Activated CD8-positive, alpha-beta memory T cell treated with anti-CD3 and anti-CD28 coated beads, Interleukin-2, amount 50 U/mL, for 1 hour (primary cell): ENCODE results near the gene CDC5L.

Source experiments
- DNase-seq: peaks from one replicate; pipeline ENCODE4 v3.0.0-alpha.2; 2020; ENCODE audit errors: extremely low read depth

The CDC5L gene

DNA sequence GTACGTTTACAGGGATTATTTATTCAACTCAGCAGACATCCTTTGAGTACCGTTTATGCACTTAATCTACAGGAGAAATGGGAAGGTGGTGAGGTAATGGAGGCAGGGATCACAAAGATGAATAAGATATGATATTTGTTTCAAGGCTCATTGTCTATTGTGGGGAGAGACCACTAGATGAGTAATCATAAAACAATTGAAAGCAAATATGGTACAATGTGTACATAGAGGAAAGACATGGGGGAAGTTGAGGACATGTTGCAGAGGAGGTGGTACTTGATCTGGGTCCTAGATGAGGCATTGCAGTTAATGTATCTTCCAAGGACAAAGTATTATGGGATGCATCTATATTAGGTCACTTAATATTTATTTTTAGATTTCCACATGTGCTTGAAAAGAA, 13.7 kb upstream of the CDC5L start:
- DNase-seq, result no peak

DNA sequence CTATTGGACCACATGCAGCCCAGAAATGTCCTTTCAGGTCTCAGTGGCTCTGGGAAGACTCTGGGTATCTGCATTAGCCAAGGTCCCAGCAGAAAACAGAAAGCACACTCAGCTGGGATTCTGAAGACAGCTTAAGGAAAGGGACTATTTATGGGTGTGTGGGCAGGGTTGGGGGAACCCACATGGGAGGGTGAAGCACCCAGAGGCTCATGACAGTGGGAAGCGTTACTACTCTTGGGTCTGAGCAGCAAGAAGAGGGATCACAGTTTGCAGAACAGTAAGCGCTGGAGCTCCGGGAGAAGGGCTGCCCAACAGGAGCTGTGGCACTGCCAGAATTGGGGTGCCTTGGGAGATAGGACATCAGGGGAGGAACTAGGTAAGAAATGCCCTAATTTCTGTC, 12.4 kb upstream of the CDC5L start:
- no peak for DNase-seq

DNA sequence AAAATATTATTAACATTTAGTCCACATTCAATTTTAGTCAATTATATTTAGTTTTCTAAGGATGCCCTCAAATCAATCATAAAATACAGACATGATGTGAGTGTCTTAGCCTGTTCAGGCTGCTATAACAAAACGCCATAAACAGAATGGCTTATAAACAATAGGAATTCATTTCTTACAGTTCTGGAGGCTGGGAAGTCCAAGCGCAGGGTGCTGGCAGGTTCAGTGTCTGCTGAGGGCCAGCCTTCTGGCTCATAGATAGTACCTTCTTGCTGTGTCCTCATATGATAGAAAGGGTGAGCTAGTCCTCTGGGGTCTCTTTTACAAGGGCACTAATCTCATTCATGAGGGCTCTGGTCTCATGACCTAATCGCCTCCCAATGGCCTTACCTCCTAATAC, 10.0 kb upstream of the CDC5L start:
- no peak for DNase-seq

DNA sequence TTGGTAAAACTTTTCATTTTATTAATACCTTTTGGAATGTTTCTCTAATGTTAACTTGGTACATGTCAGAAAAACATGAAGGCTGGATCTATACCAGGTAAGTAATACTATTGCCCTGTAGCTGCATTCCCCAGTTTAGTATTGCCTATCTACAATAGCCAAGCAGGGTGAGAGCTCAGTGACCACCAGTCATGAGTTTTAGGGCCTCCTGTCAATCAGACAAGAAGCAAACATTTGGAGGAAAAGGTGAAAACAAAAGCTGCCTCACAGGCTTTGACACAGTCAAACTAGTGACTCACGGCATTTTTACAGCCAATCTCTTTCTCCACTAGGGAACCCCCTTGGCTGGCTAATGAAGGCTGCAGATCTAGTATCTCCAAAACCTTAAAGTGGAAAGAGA, 9.5 kb upstream of the CDC5L start:
- DNase-seq, result no peak

DNA sequence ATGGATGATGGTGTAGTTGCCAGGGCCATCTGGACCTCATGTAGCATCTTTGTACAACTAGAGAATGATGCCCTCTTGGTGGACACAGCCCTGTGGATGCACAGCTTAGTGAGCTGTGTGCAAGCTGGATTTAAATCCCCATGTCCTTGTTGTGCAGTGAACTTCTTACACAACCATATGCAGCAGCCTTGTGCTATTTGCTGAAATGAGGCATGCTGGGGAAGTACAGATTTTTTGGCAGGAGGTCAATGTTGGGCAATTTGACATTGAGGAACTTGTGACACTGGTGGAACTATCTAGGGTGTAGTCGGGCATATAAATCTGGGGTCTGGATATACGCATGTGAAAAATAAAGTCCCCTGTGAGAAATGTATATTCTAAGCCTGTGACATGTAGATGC, 5.8 kb upstream of the CDC5L start:
- DNase-seq, result no peak

DNA sequence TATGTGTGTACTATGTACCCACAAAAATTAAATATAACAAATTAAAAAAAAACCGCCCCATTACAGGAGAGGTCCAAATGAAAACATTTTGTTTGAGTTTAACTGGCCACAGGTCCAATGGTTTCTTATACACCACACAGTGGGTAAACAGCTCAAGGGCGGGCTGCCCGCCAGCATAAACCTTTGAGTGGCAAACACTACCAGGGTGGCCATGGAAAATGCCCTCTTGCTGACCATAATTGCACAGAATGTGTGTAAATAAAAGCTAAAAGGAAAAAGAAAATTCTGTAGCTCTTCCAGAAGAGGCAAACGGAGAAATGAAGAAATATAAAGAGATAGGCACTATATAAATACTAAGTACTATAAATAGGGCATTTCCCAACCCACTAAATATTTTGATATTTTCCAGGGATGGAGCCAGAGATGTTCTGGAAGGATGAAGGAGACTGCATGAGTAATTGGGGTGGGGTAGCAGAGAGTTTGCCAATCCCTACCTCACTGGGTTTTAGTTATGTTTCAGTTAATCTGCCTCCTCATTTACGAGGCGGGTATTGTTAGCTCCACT, 1.1 kb upstream of the CDC5L start:
- DNase-seq, result no peak

DNA sequence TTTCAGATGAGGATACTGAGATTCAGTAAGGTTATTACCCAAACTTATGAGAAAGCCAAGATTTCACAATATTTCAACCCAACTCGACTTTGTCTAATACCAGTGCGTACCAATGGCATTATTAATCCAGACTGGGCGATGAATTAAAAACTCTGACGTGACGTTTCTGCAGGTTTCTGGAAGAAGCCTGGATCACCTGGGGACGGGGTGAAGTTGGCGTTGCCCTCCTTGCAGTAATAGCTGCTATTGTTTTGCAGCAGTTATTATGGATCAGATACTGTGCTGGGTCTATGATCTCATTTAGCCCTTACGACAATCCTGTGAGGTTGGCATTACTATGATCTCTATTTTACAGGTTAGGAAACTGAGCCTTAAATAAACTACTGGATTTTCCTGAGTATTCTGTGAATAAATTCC, 569 bp upstream of the CDC5L start:
- no peak for DNase-seq

DNA sequence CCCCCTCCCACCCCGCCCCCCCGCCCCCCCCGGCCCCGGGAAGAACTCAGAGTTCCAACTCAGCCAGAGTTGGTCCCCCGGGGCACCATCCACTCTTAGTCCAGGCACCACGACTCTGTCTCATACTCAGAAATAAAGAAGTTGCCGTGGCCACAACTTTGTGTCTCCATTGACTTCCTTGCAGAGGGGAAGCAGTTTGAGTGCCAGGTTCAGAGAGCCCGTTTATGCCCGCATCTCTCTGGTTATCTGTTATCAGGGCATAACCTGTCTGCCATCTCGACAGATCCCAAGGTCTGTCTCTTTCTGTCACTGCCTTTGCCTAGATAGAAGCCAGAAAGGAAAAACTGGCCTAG, 605 bp downstream of the CDC5L start:
- DNase-seq, result no peak

DNA sequence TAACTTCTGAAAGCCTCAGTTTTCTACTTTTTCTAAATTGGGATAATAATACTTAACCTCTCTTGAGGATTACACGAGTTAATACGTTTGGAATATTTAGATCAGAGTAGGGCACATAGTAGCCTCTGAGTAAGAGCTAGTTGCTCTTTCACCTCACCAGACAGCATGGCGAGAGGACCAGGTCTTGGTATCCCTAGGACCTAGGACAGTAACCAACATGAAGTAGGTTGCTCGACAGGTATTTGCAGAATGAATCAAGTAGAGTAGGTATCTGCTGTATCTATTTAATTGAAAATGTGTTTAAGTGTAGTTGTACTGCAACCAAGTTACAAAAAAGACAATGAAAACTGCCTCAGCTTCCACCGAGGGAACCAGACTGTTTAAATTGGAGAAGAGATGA, 1.4 kb downstream of the CDC5L start:
- DNase-seq, result no peak

DNA sequence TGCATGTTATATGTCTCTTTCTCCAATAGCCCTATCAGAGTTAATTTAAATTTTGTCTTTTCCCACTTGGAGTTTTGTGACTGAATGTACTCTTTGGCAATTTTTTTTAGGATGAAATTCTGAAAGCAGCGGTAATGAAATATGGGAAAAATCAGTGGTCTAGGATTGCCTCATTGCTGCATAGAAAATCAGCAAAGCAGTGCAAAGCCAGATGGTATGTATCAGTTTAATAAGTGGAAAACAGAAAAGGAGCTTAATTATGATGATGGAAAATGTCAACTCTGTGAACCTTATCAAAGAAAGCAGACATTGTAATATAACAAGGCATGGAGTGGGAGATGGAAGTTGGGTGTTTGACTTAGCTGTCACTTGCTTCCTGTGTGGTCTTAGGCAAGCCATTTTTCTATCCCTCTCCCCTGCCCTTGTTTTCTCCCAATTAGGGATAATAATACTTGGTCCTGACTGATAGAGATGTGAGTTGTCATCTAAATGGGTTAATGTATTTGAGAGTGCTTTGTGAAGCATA, 2.7 kb downstream of the CDC5L start:
- DNase-seq, result no peak

DNA sequence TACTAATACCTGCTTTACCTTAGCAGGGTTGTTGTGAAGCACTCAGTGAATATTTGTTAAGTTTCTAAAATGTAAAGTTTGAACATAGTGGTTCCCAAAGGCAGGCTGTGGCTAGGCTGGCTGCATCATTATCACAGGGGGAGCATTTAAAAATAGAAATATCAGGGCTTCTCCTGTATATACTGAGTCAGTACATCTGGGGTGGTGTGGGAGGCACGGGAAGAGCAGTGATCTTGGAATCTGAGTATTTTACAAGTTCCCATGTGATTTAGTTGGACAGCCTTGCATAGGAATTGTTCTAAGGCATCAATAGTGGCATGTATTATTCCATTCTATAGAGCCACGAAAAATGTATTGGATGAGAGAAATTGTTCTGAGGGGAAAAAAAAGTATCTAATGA, 8.0 kb downstream of the CDC5L start:
- no peak for DNase-seq

DNA sequence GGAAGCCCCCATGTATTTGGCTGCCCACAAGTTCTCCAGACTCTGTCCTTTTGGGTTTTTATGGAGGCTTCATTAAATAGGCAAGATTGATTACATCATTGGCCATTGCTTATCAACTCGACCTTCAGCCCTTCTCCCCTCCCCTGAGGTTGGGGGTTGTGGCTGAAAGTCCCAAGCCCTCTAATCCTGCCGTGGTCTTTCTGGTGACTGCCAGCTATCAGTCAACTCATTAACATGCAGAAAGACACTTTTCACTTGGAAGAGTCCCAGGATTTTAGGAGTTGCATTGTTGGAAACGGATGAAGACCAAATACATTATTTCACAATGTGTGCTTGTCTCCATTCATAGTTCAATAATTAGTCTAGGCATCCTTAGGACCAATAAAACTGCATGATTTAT, 9.5 kb downstream of the CDC5L start:
- no peak for DNase-seq

DNA sequence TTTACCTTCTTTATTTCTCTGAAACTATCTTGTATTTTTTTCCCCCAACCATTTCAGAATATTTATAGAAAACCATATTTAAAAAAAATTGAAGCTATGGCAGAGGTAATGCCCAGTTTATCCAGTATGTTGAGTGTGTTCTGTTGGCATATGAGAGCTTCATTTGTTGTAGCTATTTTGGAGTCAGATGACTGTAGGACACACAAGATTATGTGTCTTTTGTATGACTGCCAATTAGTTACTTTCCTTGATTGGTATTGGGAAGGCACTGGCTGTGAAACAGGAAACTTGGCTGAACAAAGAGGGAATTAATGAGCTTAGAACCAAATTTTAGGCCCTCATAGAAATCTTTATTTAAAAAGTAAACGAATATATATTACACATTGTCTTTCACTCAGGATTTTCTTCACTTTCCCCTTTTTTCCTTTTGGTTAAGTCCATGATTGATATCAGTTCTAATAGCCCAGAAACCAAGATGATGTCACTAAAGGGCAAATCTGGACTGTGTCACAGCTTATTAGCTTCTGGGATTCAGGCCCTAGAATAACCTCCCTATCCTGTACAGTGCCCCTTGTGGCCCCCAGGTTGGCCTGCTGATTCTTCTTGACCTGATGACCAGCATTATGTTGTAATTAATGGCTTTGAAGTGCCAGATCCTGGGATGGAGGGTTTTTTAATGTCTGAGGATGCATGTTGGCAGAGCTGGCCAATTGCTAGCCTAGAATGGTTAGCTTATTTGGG, 10.1 kb downstream of the CDC5L start:
- DNase-seq, result no peak

DNA sequence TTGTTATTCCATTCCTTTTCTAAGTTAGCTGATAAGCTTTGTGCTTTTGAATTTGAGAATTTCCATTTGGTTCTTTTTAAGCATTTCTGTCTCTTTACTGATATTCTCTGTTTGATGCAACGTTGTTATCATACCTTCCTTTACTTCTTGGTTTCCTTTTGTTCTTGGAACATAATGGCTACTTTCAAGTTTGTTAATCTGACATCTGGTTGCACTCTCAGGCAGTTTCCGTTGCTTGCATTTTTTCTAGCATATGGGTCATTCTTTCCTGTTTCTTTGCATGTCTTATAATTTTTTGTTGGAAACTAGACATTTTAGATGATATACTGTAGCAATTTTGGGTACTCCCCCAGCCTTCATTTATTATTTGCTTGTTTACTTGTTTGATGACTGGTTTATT, 12.5 kb downstream of the CDC5L start:
- no peak for DNase-seq

DNA sequence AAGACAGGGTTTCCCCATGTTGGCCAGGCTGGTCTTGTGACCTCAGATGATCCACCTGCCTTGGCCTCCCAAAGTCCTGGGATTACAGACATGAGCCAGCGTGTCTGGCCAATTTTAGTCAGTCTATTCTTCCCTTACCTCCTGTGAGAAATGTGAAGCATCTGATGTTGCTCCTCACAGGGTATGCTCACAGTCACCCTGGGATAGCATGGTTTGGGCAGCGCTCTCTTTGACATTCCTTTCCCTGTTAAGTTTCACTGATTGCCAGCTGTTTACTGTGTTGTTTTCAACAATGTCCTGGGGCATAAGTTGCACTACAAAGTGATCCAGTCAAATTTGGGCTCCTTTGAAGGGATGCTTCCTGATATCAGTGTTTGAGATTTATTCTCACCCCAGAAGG, 13.1 kb downstream of the CDC5L start:
- no peak for DNase-seq

DNA sequence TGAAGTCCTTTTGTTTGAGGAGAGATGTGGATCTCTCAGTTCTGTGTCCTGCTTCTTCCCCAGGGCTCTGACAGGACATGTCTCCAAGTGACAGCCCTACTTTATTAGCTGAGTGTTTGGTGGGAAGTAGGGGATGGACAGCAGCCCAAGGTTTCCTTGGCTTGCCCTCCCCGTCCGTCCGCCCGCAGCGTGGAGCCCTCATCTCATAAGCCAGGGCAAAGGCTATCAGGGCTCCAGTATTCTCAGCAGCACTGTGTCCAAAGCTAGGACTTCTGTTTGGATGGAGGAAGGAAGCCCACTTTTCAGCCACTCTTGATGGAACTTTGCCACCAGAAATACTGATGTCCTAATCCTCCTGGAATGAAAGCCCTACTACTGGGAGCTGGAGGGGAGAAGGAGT, 13.6 kb downstream of the CDC5L start:
- DNase-seq, result no peak

DNA sequence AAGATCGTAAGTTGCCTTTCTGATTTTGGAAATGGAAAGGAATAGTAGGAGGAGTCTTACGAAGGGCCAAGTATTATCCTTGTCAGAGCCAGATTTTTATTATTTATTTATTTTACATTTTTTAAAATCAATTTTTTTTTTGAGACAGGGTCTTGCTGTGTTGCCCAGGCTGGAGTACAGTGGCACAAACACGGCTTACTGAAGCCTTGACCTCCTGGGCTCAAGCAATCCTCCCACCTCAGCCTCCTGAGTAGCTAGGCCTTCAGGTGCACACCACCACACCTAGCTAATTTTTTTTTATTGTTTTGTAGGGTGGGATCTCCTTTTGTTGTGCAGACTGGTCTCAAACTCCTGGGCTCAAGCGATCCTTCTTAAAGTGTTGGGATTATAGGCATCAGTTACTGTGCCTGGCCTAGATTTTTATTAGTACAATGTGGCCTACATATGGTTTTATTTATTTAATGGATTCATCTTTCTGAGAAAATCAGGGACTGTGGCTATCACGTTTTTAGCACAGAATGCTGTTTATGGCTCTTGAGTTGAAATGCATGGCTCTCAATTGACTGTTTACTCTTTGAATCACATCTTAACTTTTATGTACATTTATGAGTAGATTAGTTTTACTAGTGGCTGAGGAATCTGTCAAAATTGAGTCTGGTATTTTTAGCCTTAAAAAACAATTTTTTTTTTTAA, 16.7 kb downstream of the CDC5L start:
- DNase-seq, result no peak

DNA sequence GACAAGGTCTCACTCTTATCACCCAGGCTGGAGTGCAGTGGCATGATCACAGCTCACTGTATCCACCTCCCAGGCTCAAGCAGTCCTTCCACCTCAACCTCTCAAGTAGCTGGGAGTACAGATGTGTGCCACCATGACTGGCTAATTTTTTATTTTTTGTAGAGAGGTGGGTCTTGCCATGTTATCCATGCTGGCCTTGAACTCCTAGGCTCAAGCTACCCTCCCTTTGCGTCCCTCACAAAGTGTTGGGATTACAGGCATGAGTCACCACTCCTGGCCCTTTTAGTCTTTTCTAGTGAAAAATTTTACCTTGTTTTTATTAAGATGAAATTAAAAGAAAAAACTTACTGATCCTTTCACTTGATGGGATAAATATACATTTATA, 17.2 kb downstream of the CDC5L start:
- DNase-seq, result no peak

DNA sequence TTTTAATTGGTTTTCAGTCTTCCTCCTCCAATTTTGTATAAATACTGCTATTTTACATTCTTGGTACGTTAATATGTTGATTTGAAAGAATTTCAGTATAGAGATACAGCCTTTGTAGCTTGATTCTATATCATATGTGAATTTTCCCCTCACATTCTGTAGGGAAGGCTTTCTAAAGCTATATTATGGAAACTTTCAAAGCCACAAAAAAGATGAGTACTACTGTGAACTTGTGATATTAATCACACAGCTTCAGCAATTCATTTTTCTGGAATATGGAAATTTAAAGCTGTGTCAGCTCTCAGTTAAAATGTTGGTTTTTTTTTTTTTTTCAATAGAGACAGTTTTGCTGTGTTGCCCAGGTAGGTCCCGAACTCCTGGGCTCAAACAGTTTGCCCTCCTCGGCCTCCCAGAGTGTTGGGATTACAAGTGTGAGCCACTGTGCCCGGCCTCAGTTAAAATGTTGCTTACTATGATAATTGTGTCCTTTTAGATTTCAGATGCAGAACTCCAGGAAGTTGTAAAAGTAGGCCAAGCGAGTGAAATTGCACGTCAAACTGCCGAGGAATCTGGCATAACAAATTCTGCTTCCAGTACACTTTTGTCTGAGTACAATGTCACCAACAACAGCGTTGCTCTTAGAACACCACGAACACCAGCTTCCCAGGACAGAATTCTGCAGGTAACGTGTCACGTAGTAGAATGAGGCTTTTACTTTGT, 20.6 kb downstream of the CDC5L start:
- DNase-seq, result no peak

DNA sequence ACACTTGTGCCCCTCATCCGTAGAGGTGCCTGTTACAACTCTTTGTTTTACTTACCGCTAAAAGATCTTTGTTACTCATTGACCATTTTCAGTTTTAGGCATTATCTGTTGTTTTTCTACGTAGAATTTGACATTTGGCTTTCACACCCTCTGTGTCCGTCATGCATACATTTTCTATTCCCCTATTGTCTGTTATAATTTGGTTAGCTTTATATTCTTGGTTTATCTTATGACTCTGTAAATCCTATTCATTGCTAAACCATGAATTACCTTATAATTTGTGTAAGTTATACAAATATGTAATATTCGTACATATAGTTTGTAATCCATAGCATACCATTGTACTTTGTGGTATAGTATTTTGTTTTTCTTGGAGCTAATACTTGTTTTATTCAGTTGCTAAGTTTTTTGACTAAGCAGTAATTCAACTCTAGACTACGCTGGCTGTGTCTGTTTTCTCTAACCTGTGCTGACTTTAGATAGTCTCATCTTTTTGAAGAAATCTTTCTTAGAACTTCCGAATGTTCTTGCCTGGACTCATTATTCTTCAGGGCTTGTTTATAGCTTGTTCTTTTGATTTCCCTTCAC, 21.8 kb downstream of the CDC5L start:
- no peak for DNase-seq

DNA sequence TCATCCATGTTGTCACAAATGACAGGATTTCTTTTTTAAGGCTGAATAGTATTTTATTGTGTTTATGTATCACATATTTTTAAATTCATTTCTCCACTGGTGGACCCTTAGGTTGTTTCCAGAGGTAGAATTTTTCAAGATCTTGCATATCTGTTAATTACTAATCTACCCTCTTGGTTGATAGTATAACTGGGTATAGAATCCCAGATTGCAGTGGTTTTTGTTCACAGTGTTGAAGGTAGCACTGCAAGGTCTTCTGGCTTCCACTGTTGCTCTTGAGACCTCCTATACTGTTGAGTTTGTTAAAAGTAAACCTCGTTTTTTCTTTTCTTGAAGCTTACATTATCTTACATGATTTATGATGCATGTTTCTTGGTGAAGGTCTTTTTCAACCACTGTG, 22.9 kb downstream of the CDC5L start:
- no peak for DNase-seq

DNA sequence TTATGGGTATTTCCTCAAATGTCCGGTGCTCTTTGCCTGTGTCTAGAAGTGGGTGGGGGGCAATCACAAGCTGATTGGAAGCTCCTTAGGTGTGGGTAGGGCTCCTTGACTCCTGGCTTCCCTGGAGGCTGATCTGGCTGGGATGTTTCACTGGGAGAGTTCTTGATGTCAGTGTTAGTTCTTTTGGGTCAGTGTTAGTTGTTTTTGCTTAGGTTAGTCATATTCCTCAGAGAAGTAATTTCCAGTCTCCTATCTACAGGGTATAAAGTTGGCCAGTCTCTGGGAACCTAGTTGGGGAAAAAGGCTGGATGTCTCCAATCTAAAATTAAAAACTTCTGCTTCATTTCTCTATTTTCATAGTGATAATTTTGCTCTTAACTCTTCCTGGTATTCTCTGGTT, 23.6 kb downstream of the CDC5L start:
- no peak for DNase-seq
